GM18498 (cell line): Measurements from ENCODE around the gene CAPRIN1.
"Not testable (repeated sequence)": the region's sequence is repeated elsewhere in the genome, so short reads cannot be mapped to it uniquely, and the experiment has no call there.

Experiments
- ATAC-seq: cut with Tn5 transposase; IDR thresholded peaks from one replicate; pipeline ENCODE4 v1.9.1; 2021; ENCODE audit warnings: mild to moderate bottlenecking, moderate library complexity; ENCODE audit not compliant: unreplicated experiment

Gene CAPRIN1

GRCh38 chr11:34050581-34051348 lies 766 bp upstream of the CAPRIN1 start:
- ATAC-seq: no peak

GRCh38 chr11:34052036-34052607 lies 591 bp downstream of the CAPRIN1 start:
- ATAC-seq: peak; percentile 56

GRCh38 chr11:34052608-34053160 lies 1.2 kb downstream of the CAPRIN1 start:
- peak; percentile 1 for ATAC-seq

DNA sequence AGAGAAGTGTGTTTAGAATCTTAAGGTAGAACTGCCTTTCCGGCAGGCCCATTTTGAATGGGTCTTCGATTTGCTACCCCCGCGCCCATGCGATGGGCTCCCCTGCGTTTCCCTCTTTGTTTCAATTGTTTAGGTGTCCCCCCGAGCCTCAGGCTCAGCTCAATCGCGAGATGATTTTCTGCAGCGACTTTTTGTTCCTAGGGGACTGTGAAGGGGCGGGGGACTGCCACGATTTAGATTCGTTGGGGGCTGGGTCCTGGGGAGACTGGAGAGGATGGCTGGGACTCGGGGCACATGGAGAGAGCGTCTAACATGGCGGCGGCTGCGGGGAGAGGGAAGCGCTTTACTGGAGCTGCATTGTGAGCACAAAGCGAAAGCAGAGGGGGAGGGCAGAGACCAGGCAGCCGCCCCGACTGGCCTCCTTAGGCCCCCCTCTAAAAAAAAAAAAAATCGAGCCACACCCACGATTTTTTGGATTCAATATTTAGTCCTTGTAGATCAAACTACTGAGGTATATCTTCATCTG lies 1.7 kb downstream of the CAPRIN1 start:
- ATAC-seq: peak; percentile 36

GRCh38 chr11:34054351-34054750 lies 2.8 kb downstream of the CAPRIN1 start:
- ATAC-seq: not testable (repeated sequence)

DNA sequence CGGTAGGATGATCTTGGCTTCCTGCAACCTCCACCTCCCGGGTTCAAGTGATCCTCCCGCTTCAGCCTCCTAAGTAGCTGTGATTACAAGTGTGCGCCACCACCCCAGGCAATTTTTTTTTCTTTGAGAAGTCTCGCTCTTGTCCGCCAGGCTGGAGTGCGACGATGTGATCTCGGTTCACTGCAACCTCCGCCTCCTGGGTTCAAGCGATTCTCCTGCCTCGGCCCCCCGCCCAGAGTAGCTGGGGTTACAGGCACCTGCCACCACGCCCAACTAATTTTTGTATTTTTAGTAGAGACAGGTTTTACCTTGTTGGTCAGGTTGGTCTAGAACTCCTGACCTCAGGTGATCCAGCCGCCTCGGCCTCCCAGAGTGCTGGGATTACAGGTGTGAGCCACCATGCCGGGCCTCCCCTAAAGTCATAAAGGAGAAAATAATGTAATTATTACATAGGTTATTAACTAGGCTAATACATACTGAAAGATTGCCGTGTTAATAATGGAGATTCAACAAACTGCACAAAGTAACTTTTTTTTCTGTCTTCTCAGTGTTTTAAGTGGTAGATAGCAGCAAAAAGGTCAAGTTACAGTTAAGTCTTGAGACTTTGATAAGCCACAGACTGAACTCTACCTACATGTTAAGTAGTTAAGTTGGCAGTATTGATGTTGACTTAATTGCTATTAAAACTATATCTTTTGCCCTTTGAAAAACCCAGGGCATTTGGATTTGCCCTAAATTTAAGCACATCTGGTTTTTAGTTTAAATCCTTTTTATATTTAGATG lies 3.9 kb downstream of the CAPRIN1 start:
- ATAC-seq: no peak

- ATAC-seq: no peak
Measured at GRCh38 chr11:34056672-34057071, 5.1 kb downstream of the CAPRIN1 start.

GRCh38 chr11:34063061-34063795 lies 11.7 kb downstream of the CAPRIN1 start:
- no peak for ATAC-seq

DNA sequence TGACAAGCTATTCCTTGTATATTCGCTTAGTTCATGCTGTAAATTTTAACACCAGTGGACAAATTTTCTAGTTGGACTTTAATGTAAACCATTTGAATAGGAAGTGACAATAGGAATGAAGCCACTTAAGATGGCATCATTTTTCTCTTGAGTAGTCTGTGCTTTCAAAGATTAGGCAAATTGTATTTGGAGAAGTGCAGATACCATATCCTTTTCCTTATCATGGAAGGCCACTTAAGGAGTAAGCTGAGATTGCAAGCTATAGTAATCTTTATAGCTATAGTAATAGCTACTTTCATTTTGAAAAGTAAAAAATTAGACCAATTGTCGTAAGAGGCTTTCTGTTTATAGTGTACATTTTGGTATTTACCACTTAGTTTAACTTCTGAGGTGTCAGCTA lies 12.8 kb downstream of the CAPRIN1 start:
- no peak for ATAC-seq

DNA sequence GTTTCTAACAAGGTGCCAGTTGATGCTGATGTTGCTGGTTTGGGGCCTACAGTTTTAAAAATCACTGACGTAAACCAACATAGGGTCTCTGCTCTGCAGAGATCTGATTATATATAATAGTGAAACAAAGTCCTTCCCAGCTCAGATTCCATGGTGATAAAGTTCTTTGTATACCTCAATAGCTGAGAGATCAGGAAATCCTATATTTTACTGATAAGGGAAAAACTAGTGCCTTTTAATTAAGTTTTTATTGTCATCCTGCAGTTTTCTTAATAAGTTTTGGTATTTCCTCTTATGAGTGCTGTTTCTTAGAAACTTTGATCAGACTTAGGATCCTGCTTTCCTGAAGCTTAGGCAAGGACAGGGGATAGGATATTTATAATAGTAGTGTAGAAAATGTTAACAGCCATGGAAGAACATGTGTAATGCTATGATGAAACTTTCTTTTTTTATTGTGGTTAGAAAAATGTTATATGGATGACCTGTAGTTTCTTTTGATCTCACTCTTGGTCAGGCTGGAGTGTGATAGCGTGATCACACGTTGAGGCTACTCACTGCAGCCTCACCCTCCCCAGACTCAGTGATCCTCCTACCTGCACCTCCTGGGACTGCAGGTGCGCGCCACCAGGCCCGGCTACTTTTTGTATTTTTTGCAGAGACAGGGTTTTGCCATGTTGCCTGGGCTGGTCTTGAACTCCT lies 14.1 kb downstream of the CAPRIN1 start:
- no peak for ATAC-seq

GRCh38 chr11:34066766-34067165 lies 15.2 kb downstream of the CAPRIN1 start:
- not testable (repeated sequence) for ATAC-seq

GRCh38 chr11:34067383-34068065 lies 16.0 kb downstream of the CAPRIN1 start:
- no peak for ATAC-seq

DNA sequence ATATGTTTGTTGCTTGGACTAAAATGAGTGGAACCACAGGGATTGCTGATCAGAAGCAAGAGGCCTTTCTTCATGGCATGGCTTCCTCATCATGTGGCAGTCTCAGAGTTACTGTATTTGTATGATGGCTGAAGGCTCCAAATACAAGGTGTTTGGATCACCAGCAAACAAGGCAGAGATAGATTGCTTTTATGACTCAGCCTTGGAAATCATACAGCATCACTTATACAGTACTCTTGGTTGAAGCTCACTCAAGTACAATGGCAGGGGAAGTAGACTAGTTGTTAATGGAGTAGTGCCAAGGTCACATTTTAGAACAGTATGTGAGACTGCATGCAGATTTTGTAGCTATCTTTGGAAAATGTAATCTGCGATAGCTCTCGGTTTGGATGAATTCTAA lies 16.6 kb downstream of the CAPRIN1 start:
- ATAC-seq: no peak

DNA sequence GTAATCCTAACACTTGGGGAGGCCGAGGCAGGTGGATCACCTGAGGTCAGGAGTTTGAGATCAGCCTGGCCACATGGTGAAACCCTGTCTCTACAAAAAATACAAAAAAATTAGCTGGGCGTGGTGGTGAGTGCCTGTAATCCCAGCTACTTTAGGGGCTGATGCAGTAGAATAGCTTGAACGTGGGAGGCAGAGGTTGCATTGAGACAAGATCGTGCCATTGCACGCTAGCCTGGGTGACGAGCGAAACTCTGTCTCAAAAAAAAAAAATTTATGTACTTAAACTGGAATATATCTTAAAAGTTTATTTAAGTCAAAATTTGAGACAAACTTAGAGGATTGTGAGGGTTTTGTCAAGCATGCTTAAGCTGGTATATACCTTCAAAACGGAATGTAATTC lies 19.8 kb downstream of the CAPRIN1 start:
- not testable (repeated sequence) for ATAC-seq

DNA sequence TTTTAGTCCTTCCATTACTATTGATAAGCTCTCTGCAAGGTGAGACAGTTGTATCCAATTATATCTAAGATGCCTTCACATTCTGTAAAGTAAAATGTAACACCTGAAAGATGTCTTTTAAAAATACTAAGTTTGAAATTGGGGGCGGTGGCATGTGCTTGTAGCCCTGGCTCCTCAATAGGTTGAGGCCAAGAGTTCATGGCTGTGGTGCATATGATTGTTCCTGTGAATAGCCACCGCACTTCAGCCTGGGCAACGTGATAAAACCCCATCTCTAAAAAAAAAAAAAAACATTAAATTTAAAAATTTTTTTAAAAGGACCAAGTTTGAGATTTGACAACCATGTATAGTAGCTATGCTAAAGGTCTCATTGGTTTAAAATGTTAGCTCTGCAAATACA lies 20.5 kb downstream of the CAPRIN1 start:
- no peak for ATAC-seq

- ATAC-seq: no peak
Measured at GRCh38 chr11:34072832-34073231, 21.3 kb downstream of the CAPRIN1 start.

GRCh38 chr11:34074391-34074790 lies 22.9 kb downstream of the CAPRIN1 start:
- no peak for ATAC-seq

GRCh38 chr11:34075178-34075820 lies 23.8 kb downstream of the CAPRIN1 start:
- no peak for ATAC-seq

DNA sequence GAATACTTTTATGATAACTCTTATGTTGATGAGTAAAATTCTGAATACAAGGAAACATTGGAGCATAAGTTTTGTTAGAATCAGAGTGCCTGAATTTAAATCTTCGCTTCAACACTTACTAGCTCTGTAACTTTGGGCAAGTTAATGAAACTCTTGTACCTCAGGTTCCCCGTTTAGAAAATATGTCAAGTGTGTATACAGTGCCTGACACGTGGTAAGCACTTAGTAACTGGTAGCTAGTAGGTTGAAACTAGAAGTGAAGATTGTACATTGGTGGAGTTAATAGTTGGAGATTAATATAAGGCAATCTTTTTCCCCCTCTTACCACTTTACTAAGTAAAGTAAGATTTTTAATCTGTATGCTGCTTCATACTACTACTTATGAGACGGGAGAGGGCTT lies 29.1 kb downstream of the CAPRIN1 start:
- no peak for ATAC-seq
